ENCODE data around the gene APPL1. TPM values are rescaled to one million over a fixed set of nuclear protein-coding genes. Genes with fewer than 3 reads are reported as not detected.
A peak's percentile ranks its signal among the peaks of the same experiment; 100 is the strongest.

Gene APPL1
- total and polyA plus RNA-seq, 2 of the 13 experiments (the other 11 are each of a cell fraction or from before 2014, with no cell fraction given): 14.3 to 29.0 TPM

GRCh38 chr3:57292897-57293526 is 65.5 kb downstream of the APPL1 start:
- POLR2A ChIA-PET: no interaction called here
- Histone ChIP-seq H3K36me3 (replicated peaks in 1 of 2; ENCODE audit: control insufficient read depth in 1 of 2, insufficient read depth in 2 of 2, low read length in 2 of 2) (no peaks in the 10 kb centered on the region), H3K9me3 (ENCODE audit: low read length) (no peaks in the 10 kb centered on the region), H3K9ac (ENCODE audit: insufficient read depth, low read depth, low read length) (no peak overlapping the region), H3K4me2 (ENCODE audit: low read depth, low read length) (no peak overlapping the region), H3K79me2 (ENCODE audit: insufficient read depth, low read length) (no peaks in the 10 kb centered on the region), H3K27ac (ENCODE audit: extremely low read length, insufficient read depth, low read length) (no peak overlapping the region), H2AFZ (ENCODE audit: low read length) (no peak overlapping the region), H3K4me1 (ENCODE audit: insufficient read depth, low read length) (no peaks in the 10 kb centered on the region), H3K27me3 (ENCODE audit: control insufficient read depth in 1 of 2, insufficient read depth in 2 of 2, low read length in 2 of 2) (0 out of 5 replicates have a peak, but pooled peaks cover 0 to 3% of the 10 kb centered on the region in 2 experiments), H3K4me3 (replicated peaks in 1 of 3; ENCODE audit: insufficient read depth in 1 of 3, low read depth in 2 of 3, low read length in 3 of 3) (no peak overlapping the region), H4K20me1 (ENCODE audit: insufficient read depth, low read length) (no peaks in the 10 kb centered on the region)
- ATAC-seq (no peak), DNase-seq (ENCODE audit: low spot score) (no peak), FAIRE-seq (no peak)
- in situ Hi-C loops (cut with HindIII; ENCODE audit: extremely low pct_ligation_motif_present, low pct_unique_long_range_greater_than_20kb) (no loop called here), intact Hi-C loops (cut with micrococcal nuclease; ENCODE audit: unreplicated experiment) (no loop called here)
- BruUV-seq (replicated peaks): no TSS peak
- 49% methylated on average over 4 of the region's 4 CpGs for WGBS (ENCODE audit: low lambda C conversion rate)
- CTCF ChIA-PET (ENCODE audit: low intra/inter-chr PET ratio, low total read pairs): no interaction called here
- TF ChIP-seq ZBTB20 (CRISPR knock-in tag; IDR thresholded peaks at IDR 0.05; ENCODE audit: borderline replicate concordance, low read depth): no peak
- no peak for TF ChIP-seq ZFP36L1 (CRISPR knock-in tag; IDR thresholded peaks at IDR 0.05)
- no peak for TF ChIP-seq ZNF331 (CRISPR knock-in tag; IDR thresholded peaks at IDR 0.05)
- no peak for TF ChIP-seq ZSCAN20 (CRISPR knock-in tag; IDR thresholded peaks at IDR 0.05; ENCODE audit: borderline replicate concordance)
- TF ChIP-seq YEATS4 (CRISPR knock-in tag; IDR thresholded peaks at IDR 0.05; ENCODE audit: borderline replicate concordance): no peak
- TF ChIP-seq ZNF354B (CRISPR knock-in tag; IDR thresholded peaks at IDR 0.05): no peak

GRCh38 chr3:57298041-57298440 is 70.5 kb downstream of the APPL1 start:
- Histone ChIP-seq H2AFZ (ENCODE audit: low read length) (no peak overlapping the region), H3K4me3 (replicated peaks in 1 of 3; ENCODE audit: insufficient read depth in 1 of 3, low read depth in 2 of 3, low read length in 3 of 3) (no peak overlapping the region), H4K20me1 (ENCODE audit: insufficient read depth, low read length) (no peaks in the 10 kb centered on the region), H3K4me2 (ENCODE audit: low read depth, low read length) (no peak overlapping the region), H3K4me1 (ENCODE audit: insufficient read depth, low read length) (0 out of 2 replicates have a peak, but pooled peaks cover 2% of the 10 kb centered on the region), H3K9ac (ENCODE audit: insufficient read depth, low read depth, low read length) (no peak overlapping the region), H3K9me3 (ENCODE audit: low read length) (no peaks in the 10 kb centered on the region), H3K27ac (ENCODE audit: extremely low read length, insufficient read depth, low read length) (no peak overlapping the region), H3K36me3 (replicated peaks in 1 of 2; ENCODE audit: control insufficient read depth in 1 of 2, insufficient read depth in 2 of 2, low read length in 2 of 2) (no peaks in the 10 kb centered on the region), H3K27me3 (ENCODE audit: control insufficient read depth in 1 of 2, insufficient read depth in 2 of 2, low read length in 2 of 2) (no peaks in the 10 kb centered on the region), H3K79me2 (ENCODE audit: insufficient read depth, low read length) (no peaks in the 10 kb centered on the region)
- intact Hi-C loops (cut with micrococcal nuclease; ENCODE audit: unreplicated experiment) (no loop called here), in situ Hi-C loops (cut with HindIII; ENCODE audit: extremely low pct_ligation_motif_present, low pct_unique_long_range_greater_than_20kb) (no loop called here)
- POLR2A ChIA-PET: no interaction called here
- no TSS peak for BruUV-seq (replicated peaks)
- TF ChIP-seq ZNF207 (IDR thresholded peaks at IDR 0.05; ENCODE audit: borderline replicate concordance) (no peak), CREB1 (IDR thresholded peaks at IDR 0.05) (0 out of 2 replicates have a peak, but pooled peaks have one; percentile 26), CREB1 (CRISPR knock-in tag; IDR thresholded peaks at IDR 0.05) (no peak), JUNB (CRISPR knock-in tag; IDR thresholded peaks at IDR 0.05; ENCODE audit: borderline replicate concordance) (no peak), ZNF564 (CRISPR knock-in tag; IDR thresholded peaks at IDR 0.05) (no peak), USF2 (IDR thresholded peaks at IDR 0.05; ENCODE audit: low read depth, low read length) (peak; percentile 49; the same call in 1 of the 2 replicates), USF2 (CRISPR knock-in tag; IDR thresholded peaks at IDR 0.05; ENCODE audit: borderline replicate concordance) (no peak), FOSL2 (CRISPR knock-in tag; IDR thresholded peaks at IDR 0.05) (peak; percentile 39; the same call in 1 of the 2 replicates)
- TF ChIP-seq, protein P1, sequence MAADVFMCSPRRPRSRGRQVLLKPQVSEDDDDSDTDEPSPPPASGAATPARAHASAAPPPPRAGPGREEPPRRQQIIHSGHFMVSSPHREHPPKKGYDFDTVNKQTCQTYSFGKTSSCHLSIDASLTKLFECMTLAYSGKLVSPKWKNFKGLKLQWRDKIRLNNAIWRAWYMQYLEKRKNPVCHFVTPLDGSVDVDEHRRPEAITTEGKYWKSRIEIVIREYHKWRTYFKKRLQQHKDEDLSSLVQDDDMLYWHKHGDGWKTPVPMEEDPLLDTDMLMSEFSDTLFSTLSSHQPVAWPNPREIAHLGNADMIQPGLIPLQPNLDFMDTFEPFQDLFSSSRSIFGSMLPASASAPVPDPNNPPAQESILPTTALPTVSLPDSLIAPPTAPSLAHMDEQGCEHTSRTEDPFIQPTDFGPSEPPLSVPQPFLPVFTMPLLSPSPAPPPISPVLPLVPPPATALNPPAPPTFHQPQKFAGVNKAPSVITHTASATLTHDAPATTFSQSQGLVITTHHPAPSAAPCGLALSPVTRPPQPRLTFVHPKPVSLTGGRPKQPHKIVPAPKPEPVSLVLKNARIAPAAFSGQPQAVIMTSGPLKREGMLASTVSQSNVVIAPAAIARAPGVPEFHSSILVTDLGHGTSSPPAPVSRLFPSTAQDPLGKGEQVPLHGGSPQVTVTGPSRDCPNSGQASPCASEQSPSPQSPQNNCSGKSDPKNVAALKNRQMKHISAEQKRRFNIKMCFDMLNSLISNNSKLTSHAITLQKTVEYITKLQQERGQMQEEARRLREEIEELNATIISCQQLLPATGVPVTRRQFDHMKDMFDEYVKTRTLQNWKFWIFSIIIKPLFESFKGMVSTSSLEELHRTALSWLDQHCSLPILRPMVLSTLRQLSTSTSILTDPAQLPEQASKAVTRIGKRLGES (CRISPR knock-in tag; IDR thresholded peaks at IDR 0.05; ENCODE audit: borderline replicate concordance): no peak
- FAIRE-seq (no peak), DNase-seq (ENCODE audit: low spot score) (peak; percentile 5), ATAC-seq (peak; percentile 64; the same call in 2 of the 3 replicates)
- CTCF ChIA-PET (ENCODE audit: low intra/inter-chr PET ratio, low total read pairs): no interaction called here
- 22% methylated on average over 1 of the region's 1 CpG for WGBS (ENCODE audit: low lambda C conversion rate)

Measured in HepG2 (cell line).